Neural crest cell (in vitro differentiated cells): ENCODE data around the gene CHCHD1. TPM values are rescaled to one million over a fixed set of nuclear protein-coding genes. Genes with fewer than 3 reads are reported as not detected.
A peak's percentile ranks its signal among the peaks of the same experiment; 100 is the strongest.
"Not testable (repeated sequence)": the region's sequence is repeated elsewhere in the genome, so short reads cannot be mapped to it uniquely, and the experiment has no call there.

Experiments
- DNase-seq: peaks from one replicate; pipeline ENCODE4 v3.0.0; 2021; ENCODE audit warnings: low read depth, mixed read lengths, low spot score
- H3K27ac Mint-ChIP-seq: one replicate; pipeline ENCODE4 v1.8.0; 2021; ENCODE audit warnings: mild to moderate bottlenecking, mixed read lengths; ENCODE audit not compliant: unreplicated experiment
- H3K27me3 Mint-ChIP-seq: 2 replicates; pipeline ENCODE4 v1.8.0; 2021; ENCODE audit warnings: low read depth, mild to moderate bottlenecking, mixed read lengths
- H3K36me3 Mint-ChIP-seq: 2 replicates; pipeline ENCODE4 v1.8.0; 2021; ENCODE audit warnings: low read depth, mild to moderate bottlenecking, mixed read lengths
- H3K4me1 Mint-ChIP-seq: 2 replicates; pipeline ENCODE4 v1.8.0; 2021; ENCODE audit warnings: mixed read lengths
- H3K4me3 Mint-ChIP-seq: one replicate; pipeline ENCODE4 v1.8.0; 2021; ENCODE audit warnings: mild to moderate bottlenecking, mixed read lengths
- H3K9me3 Mint-ChIP-seq: 2 replicates; pipeline ENCODE4 v1.8.0; 2021; ENCODE audit warnings: mixed read lengths
- CTCF ChIP-seq: fragments of 200-600 bp; sonication (generic); conservative IDR thresholded peaks from 2 replicates; pipeline ENCODE4 v1.5.0; 2021; ENCODE audit warnings: antibody characterized with exemption, mild to moderate bottlenecking
- total RNA-seq: library from RNA; stranded (reverse); gene quantifications from 2 replicates; pipeline ENCODE4 v1.2.1, GENCODE V29; 2021

CHCHD1 gene
- total RNA-seq, 1 donor from 2014 or later, result 34.8 TPM

- no peak for DNase-seq
- peak overlapping the region; percentile 21 for H3K27ac Mint-ChIP-seq
- H3K36me3 Mint-ChIP-seq, result peaks cover 5% of the 10 kb centered on the region
- H3K9me3 Mint-ChIP-seq, result no peaks in the 10 kb centered on the region
- peaks cover 60% of the 10 kb centered on the region for H3K4me1 Mint-ChIP-seq
- H3K4me3 Mint-ChIP-seq, result peak overlapping the region; percentile 100
- TF ChIP-seq CTCF, result no peak
- H3K27me3 Mint-ChIP-seq, result no peaks in the 10 kb centered on the region
Observed at GRCh38 chr10:73785721-73786511, 4.1 kb downstream of the CHCHD1 start.

- H3K4me1 Mint-ChIP-seq, result peaks cover 55% of the 10 kb centered on the region
- peaks cover 5% of the 10 kb centered on the region for H3K36me3 Mint-ChIP-seq
- peak overlapping the region; percentile 21 for H3K27ac Mint-ChIP-seq
- H3K4me3 Mint-ChIP-seq, result peak overlapping the region; percentile 91
- no peak for DNase-seq
- no peaks in the 10 kb centered on the region for H3K9me3 Mint-ChIP-seq
- H3K27me3 Mint-ChIP-seq, result no peaks in the 10 kb centered on the region
- peak; percentile 22 for TF ChIP-seq CTCF
Observed at GRCh38 chr10:73786512-73786885, 4.7 kb downstream of the CHCHD1 start.

GRCh38 chr10:73787031-73787800, 5.4 kb downstream of the CHCHD1 start:
- not testable (repeated sequence) for DNase-seq, H3K27me3 Mint-ChIP-seq, H3K36me3 Mint-ChIP-seq, H3K9me3 Mint-ChIP-seq
- H3K4me3 Mint-ChIP-seq, result peak overlapping the region; percentile 91
- H3K4me1 Mint-ChIP-seq, result peaks cover 51% of the 10 kb centered on the region
- peak overlapping the region; percentile 91 for H3K27ac Mint-ChIP-seq

GRCh38 chr10:73788864-73789658, 7.2 kb downstream of the CHCHD1 start:
- no peak for DNase-seq
- Mint-ChIP-seq H3K27me3 (no peaks in the 10 kb centered on the region), H3K9me3 (no peaks in the 10 kb centered on the region), H3K27ac (no peak overlapping the region), H3K4me1 (peaks cover 39% of the 10 kb centered on the region), H3K4me3 (peak overlapping the region; percentile 87), H3K36me3 (peaks cover 8% of the 10 kb centered on the region)
- TF ChIP-seq CTCF, result no peak

GRCh38 chr10:73789659-73790055, 7.8 kb downstream of the CHCHD1 start:
- no peak for TF ChIP-seq CTCF
- DNase-seq, result no peak
- H3K27me3 Mint-ChIP-seq, result no peaks in the 10 kb centered on the region
- H3K27ac Mint-ChIP-seq, result no peak overlapping the region
- peak overlapping the region; percentile 71 for H3K4me3 Mint-ChIP-seq
- H3K36me3 Mint-ChIP-seq, result peaks cover 8% of the 10 kb centered on the region
- no peaks in the 10 kb centered on the region for H3K9me3 Mint-ChIP-seq
- H3K4me1 Mint-ChIP-seq, result peaks cover 37% of the 10 kb centered on the region
